ENCODE results near the gene COMTD1.
A peak's percentile ranks its signal among the peaks of the same experiment; 100 is the strongest.

The COMTD1 gene

DNA sequence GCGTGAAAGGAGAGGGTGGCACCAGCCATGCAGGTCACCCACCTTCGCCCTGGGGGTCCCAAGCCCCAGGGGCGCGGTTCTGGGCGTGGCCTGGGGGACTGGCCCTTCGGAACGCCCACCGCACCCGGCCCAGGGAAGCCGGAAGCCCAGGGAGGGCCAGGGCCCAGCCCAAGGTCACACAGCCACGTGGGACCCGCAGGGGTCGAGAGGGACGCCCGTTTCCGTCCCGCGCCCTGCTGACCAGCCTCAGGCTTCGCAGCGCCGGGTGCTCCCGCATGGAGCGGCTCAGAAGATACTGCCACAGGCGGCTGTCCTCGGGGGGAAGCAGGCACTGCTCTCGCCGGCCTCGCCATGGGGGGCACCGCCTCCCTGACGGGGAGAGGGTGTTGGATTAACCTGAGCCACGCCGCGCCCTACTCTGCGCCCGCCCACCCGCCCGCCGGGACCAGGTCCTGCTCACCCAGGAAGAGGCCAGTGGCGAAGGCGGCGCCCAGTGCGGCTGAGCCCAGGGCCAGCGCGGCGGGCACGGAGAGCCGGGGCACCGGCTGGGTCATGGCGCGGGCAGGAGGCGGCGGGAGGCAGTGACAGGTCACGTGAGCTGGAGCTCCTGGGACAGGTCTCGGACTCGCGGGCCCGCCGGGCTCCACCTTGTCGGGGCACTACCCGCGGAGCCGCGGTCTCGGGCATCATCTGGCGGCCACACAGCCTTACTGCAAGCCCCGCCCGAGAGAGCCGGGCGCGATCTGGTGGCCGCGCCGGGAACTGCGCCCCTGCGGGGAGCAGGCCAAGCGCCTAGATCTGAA is at the start of gene COMTD1:
TSS of gene COMTD1 (minus strand) at position 583 of the 803 bp plus-strand sequence. CDS start at position 554, 29 bp downstream.
- DNase-seq (ENCODE audit: low spot score): peak; percentile 95

DNA sequence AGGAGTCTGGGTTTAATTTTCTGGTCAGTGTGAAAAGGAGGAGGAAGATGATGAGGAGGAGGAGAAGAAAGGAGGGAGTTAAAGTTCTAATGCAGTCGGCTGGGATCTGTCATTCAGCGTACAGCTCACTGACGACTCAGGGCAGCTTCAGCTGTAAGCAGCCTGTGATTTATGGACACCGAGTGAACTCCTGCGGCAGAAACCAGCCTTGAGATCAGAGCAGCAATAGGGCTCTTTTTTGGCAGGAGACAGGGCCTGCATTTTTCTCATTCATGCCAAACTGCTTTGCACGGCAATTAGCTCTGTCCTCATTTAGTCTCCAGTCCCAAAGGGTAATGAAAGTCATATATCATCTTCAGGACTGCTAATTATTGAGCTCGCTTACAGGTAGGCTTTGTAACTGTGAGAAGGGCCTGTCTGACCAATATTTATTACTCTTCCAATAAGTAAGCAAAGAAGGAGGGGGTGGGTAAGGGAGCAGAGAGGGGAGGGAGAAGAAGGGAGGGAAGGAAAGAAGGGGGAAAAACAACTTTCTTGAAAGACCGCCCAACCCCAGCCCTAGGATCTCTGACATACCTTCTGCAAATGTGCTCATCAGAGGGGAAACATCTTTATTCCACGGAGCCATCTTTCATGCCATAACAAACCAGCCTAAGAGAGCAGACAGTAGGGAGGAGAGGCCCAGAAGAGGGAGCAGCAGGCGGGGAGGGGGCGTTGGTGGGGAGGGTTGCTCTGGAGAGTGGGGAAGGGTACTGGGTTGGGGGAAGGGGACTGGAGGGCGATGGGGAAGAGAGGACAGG is 48.1 kb upstream of the COMTD1 start:
- DNase-seq (ENCODE audit: low spot score): peak; percentile 74

- no peak for DNase-seq (ENCODE audit: low spot score)
Measured at GRCh38 chr10:75283078-75283670, 47.4 kb upstream of the COMTD1 start.

DNA sequence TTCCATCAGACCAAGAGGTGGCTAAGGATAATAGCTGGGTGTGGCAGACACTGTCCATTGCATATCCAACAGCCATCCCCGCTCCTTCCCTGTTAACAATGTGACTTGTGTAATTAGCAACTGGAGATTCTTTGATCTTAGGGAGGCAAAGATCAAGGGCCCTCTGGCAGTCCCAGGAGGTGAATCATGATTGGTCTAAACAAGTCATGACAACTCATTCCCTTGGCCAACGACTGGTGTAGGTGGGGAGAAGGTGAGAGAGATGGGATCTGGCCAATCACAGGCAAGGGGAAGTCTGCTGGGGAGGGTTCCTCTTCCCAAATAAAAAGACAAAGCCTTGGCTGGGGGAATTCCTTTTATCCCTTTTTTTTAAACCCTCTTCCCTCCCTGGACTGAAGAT is 46.2 kb upstream of the COMTD1 start:
- no peak for DNase-seq (ENCODE audit: low spot score)

- no peak for DNase-seq (ENCODE audit: low spot score)
Measured at GRCh38 chr10:75280236-75280635, 44.5 kb upstream of the COMTD1 start.

GRCh38 chr10:75276069-75276872 is 40.5 kb upstream of the COMTD1 start:
- DNase-seq (ENCODE audit: low spot score): no peak

GRCh38 chr10:75272896-75273295 is 37.1 kb upstream of the COMTD1 start:
- DNase-seq (ENCODE audit: low spot score): peak; percentile 65

GRCh38 chr10:75272094-75272493 is 36.3 kb upstream of the COMTD1 start:
- no peak for DNase-seq (ENCODE audit: low spot score)

DNA sequence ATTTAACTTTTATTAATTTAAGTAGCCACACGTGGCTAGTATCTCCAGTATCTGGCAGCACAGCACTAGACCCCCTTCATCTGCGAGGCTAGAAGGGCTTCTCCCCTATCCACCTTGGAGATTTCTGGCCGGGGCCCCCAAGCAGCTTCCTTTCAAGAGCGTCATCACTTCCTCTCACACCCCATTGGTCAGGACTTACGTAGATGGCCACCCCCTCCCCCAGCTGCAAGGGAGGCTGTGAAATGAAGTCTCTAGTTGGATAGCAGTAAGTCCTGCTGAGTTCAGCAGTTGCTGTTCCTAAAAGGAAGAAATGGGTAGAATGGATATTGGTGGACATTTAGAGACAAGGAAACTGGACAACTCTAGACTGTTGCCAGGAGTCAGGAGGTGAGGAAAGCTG is 33.8 kb upstream of the COMTD1 start:
- no peak for DNase-seq (ENCODE audit: low spot score)

DNA sequence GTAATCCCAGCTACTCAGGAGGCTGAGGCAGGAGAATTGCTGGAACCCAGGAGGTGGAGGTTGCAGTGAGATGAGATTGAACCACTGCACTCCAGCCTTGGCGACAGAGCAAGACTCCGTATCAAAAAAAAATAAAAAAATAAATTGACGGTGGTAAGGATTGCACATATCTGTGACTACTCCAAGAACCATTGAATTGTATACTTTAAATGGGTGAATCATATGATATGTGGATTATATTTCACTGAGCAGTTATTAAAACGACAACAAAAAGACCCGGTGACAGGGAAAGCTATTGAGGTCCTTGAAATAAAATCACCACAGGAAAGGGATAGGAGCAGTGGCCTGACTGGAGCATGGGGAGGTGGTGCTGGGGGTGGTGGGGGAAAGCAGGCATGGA is 31.2 kb upstream of the COMTD1 start:
- DNase-seq (ENCODE audit: low spot score): peak; percentile 78

DNA sequence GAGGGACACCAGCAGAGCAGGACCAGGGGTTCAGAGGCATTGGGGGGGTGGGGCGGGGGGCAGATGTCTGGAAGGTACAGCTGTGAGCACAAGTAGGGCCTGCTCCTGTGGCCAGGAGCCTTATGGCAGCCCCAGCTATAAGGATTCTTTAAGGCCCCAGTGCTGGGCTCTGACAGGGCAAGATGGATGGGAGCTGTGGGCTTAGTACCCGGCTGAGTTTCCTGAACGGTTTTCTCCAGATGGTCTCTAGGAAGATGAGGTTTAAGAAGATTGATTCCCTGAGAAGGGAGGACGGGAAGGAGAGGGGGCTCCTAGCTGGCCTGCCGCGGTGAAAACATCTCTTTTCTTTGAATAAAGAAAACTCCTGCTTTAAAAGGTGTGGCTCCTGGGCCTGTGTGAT is 30.1 kb upstream of the COMTD1 start:
- no peak for DNase-seq (ENCODE audit: low spot score)

DNA sequence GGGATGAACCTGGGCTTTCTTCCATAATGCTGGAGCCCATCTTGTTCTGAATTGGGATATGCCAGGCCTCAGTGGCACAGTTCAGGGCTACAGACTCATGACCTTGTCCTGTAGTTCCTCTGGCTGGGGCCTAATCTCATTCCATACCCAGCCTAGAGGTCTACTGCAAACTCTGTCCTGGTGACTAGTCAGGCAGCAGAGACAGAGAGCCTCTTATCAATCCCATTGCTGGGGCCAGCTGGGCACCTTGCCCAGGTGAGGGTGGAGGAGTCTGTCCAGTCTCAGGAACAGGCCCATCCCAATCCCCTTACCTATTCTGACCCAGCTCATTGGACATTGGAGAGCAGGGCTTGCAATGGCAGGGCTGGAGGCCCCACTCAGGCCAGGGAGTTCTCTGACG is 28.0 kb upstream of the COMTD1 start:
- DNase-seq (ENCODE audit: low spot score): no peak

DNA sequence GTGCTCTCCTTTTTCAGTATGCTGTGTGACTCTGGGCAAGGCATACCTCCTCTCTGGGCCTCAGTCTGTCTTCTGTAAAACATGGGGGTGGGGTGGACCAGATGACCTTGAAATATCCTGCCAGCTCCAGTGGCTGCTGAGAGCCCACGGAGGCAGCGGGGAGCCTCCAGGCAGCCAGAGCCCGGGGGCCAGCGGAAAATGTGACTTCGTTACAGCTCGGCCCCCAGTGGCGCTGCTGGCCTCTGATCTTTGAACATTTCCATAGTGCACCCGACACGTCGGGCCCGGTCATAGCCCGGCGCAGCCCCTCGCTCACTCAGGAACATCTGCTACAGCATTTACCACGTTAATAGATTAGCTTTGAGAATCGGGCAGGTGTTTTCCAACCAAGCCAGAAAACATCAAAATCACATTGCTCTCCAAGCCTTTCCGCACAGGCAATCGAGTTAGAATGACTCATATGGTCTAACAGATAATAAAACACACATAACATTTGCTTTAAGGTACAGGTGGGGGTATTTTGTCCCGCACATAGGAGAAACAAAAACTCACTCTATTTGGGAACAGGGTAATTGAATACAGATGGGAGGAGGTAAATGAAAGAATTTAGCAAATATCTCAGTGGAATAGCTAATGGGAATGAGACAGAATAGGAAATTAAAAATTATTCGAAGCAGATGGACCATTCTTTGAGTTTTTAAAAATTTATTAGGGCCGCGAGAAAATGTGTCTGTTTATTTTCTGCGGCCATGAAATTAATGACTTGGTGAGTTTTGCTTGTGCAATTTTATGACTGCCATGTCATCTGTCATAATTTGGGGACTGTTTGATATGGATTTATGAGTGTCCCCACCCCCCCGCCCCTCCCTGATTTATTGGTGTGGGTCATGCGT is 26.3 kb upstream of the COMTD1 start:
- no peak for DNase-seq (ENCODE audit: low spot score)

DNA sequence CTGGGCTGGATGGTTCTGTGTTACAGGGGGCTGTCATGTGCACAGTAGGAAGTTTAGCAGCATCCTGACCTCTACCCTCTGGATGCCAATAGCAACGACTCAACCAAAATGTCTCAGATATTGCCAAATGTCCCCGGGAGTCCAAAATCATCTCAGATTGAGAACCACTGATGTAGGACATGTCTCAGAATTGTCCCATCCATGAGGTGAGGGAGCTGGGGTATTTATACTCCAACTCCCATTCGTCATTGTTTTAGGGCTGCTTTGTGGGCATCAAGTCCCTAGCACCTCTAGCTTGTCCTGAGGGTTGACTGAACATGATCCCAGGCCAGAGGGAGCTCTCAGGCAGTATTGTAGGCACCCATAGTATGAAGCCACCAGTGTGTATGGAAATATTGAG is 25.2 kb upstream of the COMTD1 start:
- DNase-seq (ENCODE audit: low spot score): no peak

DNA sequence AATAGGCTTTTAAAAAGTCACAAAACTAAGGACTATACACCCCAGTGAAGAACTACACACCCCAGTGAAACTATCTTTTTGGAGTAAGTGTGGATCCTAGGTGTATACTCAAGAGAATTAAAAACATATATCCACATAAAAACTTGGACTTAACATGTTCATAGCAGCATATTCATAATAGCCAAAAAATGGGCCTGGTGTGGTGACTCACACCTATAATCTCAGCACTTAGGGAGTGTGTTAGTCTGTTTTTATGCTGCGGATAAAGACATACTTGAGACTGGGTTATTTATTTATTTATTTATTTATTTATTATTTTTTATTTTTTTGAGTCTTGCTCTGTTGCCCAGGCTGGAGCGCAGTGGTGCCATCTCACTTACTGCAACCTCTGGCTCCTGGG is 19.0 kb upstream of the COMTD1 start:
- DNase-seq (ENCODE audit: low spot score): no peak

DNA sequence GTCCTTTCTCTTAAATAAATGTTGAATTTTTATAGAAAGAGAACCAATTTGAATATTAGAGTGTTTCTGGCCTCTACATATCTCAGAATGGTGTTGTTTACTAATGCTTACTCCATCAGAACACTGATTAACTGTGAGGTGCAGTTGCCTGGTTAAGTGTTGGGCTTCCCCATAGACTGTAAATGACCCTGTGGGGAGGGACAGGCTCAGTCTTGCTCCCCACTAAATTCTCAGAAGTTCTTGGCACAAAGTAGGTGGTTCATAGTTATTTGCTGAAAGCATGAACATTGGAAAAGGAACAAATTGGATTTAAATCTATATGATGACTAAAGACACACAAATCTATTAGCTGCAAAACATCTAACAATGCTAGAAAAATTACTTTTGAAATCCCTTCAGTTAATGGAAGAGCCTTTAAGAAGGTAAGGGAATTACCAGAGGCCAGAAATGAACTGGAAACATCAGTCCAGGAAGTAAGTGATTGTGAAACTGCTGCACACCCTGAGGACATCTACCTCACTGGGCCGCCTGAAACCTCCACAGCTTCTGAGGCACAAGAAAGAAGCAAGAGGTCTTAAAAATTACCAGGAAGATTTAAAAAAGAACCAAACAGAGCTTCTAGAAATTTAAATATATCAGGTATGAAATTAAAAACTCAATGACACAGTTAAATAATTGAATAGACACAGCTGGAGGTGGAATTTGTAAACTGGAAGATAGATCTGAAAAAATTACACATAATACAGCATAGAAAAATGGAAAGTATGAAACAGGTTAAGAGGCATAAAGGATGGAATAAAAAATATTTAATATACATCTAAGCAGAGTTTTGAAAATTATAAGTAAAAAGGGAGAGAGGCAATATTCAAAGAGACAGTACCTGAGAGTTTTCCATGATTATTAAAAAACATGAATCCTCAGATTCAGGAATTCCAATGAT is 17.8 kb upstream of the COMTD1 start:
- no peak for DNase-seq (ENCODE audit: low spot score)

GRCh38 chr10:75250934-75251333 is 15.2 kb upstream of the COMTD1 start:
- no peak for DNase-seq (ENCODE audit: low spot score)

DNA sequence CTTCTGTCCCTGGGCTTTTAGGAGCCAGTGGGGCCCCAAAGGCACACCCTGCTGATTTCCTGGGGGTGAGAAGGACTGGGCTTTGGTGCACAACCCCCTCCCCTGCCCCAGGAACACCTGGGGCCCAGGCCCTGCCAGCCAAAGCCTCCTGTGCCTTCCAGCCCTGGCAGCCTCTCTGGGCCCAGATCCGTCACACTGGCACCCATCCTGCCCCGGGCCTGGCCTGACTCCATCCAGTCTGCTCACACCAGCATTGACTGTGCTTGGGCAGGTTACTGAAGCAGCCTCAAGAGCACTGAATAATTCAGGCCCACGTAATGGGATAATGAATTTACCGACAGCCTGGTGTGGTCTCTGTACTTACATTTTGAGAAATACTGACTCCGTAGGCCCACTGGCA is 12.0 kb upstream of the COMTD1 start:
- DNase-seq (ENCODE audit: low spot score): no peak

DNA sequence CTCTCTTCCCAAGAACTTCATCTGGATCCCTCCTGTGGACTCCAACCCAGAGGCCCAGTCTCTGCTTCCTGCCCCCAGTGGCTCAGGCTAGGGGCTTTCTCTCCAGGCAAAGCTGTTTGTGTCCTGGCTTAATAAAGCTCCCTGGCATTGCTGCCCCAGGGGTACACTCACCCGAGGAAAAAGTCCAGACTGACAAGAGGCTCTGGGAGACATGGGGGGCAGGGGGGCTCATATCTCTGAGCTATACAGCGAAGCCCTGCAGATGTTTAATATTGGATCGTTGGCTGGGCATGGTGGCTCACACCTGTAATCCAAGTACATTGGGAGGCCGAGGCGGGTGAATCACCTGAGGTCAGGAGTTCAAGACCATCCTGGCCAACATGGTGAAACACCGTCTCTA is 10.7 kb upstream of the COMTD1 start:
- no peak for DNase-seq (ENCODE audit: low spot score)

All from AG08396 (cell line).